GM13977 (cell line): ENCODE measurements around the gene CACNA2D3.

Source experiments
- DNase-seq: peaks from one replicate; pipeline ENCODE4 v3.0.0; 2012; ENCODE audit warnings: low spot score
- in situ Hi-C: fragments of 300-500 bp; cut with MboI; formaldehyde crosslinking; loops from one replicate; pipeline ENCODE4 v1.12.0; 2022; ENCODE audit warnings: low sequenced_read_pairs, low pct_unique_long_range_greater_than_20kb, mixed read lengths, inconsistent platforms; ENCODE audit not compliant: unreplicated experiment
- TF ChIP-seq, protein P1 (sequence below): IDR thresholded peaks from 2 replicates; pipeline ENCODE4 v1.5.1; 2012; ENCODE audit warnings: mild to moderate bottlenecking, control low read depth; ENCODE audit not compliant: insufficient read depth; ENCODE audit errors: extremely low read depth, missing control alignments

CACNA2D3 gene

DNA sequence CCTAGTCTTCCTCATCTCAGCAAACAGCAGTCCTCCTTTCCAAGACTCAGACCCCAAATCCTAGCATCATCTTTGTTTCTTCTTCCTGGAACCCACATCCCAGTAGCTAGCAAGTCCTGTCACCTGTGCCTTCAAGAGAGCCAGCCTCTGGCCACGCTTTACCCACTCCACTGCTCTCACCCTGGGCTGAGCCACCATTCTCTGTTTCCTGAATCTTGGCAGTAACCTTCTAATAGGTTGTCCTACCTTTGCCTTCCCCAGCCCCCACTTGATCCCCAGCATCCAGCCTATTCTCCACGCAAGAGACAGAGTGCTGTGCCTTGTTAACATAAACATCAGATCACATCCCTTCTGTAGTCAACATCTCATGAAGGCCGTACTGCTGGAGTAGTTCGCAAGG lies 482.1 kb downstream of the CACNA2D3 start:
- no peak for DNase-seq
- TF ChIP-seq, protein P1, sequence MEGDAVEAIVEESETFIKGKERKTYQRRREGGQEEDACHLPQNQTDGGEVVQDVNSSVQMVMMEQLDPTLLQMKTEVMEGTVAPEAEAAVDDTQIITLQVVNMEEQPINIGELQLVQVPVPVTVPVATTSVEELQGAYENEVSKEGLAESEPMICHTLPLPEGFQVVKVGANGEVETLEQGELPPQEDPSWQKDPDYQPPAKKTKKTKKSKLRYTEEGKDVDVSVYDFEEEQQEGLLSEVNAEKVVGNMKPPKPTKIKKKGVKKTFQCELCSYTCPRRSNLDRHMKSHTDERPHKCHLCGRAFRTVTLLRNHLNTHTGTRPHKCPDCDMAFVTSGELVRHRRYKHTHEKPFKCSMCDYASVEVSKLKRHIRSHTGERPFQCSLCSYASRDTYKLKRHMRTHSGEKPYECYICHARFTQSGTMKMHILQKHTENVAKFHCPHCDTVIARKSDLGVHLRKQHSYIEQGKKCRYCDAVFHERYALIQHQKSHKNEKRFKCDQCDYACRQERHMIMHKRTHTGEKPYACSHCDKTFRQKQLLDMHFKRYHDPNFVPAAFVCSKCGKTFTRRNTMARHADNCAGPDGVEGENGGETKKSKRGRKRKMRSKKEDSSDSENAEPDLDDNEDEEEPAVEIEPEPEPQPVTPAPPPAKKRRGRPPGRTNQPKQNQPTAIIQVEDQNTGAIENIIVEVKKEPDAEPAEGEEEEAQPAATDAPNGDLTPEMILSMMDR, result no peak
- in situ Hi-C loops, result no loop called here

DNA sequence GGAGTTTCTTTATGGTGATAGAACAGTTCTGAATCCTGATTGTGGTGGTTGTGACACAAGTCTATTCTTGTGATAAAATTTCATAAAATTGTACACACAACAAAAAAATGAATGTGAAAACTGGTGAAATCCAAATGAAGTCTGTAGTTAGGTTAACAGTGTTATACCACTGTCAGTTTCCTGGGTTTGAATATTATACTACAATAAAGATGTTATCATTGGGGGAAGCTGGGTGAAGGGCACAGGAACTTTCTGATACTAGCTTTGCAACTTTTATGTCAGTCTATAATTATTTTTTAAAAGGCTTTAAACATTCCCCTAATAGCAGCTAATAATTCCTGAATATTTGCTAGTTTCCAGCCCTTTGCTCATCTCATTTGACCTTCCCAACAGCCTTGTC lies 485.7 kb downstream of the CACNA2D3 start:
- no peak for DNase-seq
- in situ Hi-C loops, result no loop called here
- TF ChIP-seq, protein P1, result no peak

DNA sequence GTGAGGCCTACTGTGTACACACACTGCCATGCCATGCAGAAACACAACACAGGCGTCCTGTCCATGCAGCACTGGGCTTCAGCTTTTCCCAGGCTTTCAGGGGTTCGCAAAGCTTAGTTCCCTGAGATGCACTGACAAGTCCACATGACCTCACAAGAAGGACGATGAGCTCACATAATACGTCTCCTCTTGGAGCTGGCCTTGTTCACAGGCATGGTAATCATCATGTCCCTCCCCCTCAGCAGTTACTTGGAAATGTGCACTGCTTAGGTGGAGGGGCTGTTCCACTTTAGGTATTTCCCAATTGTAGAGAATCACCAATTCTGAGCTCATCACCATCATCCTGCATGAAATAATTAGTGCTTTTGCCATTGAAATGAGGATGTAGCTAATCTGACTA lies 496.7 kb downstream of the CACNA2D3 start:
- DNase-seq, result no peak
- in situ Hi-C loops, result no loop called here

GRCh38 chr3:54619531-54619930 lies 497.2 kb downstream of the CACNA2D3 start:
- in situ Hi-C loops, result no loop called here
- TF ChIP-seq, protein P1, result no peak
- DNase-seq, result no peak

More for the DNA sequence above, 496.7 kb downstream of the CACNA2D3 start:
- TF ChIP-seq, protein P1, result no peak

- TF ChIP-seq, protein P1, result no peak
- in situ Hi-C loops, result no loop called here
- DNase-seq, result no peak
These were observed 498.8 kb downstream of the CACNA2D3 start for GRCh38 chr3:54621184-54621583.

DNA sequence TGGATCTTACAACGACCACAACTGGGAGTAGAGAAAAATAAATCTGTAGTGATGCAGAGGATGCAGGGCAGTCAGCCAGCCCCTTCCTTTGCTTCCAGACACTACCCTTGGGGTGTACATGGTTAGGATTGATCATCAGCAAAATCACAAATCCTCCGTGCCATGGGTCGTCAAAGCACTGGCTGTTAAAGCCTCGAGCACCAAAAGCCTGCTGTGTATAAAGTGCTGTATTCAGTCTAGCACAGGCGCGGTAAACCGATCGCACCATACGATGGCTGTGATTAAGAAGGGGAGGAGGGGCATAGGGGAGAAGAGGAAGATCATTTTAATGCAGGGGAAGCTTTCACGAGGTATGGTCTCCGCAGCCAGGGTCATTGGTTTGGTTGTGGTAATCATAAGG lies 500.3 kb downstream of the CACNA2D3 start:
- in situ Hi-C loops, result no loop called here
- DNase-seq, result no peak
- TF ChIP-seq, protein P1, result no peak
